Liver (tissue), 3 donors: ENCODE results near the gene CAMK2B.

Experiments
- FOXA1 ChIP-seq: IDR thresholded peaks from 2 replicates; pipeline ENCODE4 v1.6.1; 2016; ENCODE audit warnings: antibody characterized with exemption
- FOXA2 ChIP-seq: IDR thresholded peaks from 2 replicates; pipeline ENCODE4 v1.6.1; 2016; ENCODE audit warnings: antibody characterized with exemption
- GABPA ChIP-seq, 2 donors: IDR thresholded peaks in 1 of 2; conservative IDR thresholded peaks in 1 of 2; 2 replicates each; pipeline ENCODE4 v1.6.1; 2016; ENCODE audit warnings: antibody characterized with exemption in 2 of 2, mild to moderate bottlenecking in 1 of 2, moderate library complexity in 1 of 2
- JUND ChIP-seq, 2 donors: IDR thresholded peaks; 2 replicates each; pipeline ENCODE4 v1.6.1; 2016; ENCODE audit warnings: antibody characterized with exemption in 2 of 2
- SP1 ChIP-seq: IDR thresholded peaks from 2 replicates; pipeline ENCODE4 v1.6.1; 2018; ENCODE audit warnings: antibody characterized with exemption, mild to moderate bottlenecking
- TAF1 ChIP-seq: conservative IDR thresholded peaks from 2 replicates; pipeline ENCODE4 v1.6.1; 2016; ENCODE audit warnings: antibody characterized with exemption, mild to moderate bottlenecking
- YY1 ChIP-seq: IDR thresholded peaks from 2 replicates; pipeline ENCODE4 v1.6.1; 2016; ENCODE audit warnings: antibody characterized with exemption, mild to moderate bottlenecking
- TF ChIP-seq, protein P1 (sequence below): fragments of 150-350 bp; IDR thresholded peaks from 2 replicates; pipeline ENCODE4 v1.5.1; 2017; ENCODE audit warnings: improper control_type of control experiment, low read depth, low read length; ENCODE audit not compliant: missing input control
- TF ChIP-seq, protein P2 (sequence below): IDR thresholded peaks from 2 replicates; pipeline ENCODE4 v1.6.1; 2016; ENCODE audit warnings: antibody characterized with exemption
- TF ChIP-seq, protein P3 (sequence below): IDR thresholded peaks from 2 replicates; pipeline ENCODE4 v1.6.1; 2016; ENCODE audit warnings: antibody characterized with exemption, mild to moderate bottlenecking
- donor health status: healthy.
- donor health status: healthy.

DNA sequence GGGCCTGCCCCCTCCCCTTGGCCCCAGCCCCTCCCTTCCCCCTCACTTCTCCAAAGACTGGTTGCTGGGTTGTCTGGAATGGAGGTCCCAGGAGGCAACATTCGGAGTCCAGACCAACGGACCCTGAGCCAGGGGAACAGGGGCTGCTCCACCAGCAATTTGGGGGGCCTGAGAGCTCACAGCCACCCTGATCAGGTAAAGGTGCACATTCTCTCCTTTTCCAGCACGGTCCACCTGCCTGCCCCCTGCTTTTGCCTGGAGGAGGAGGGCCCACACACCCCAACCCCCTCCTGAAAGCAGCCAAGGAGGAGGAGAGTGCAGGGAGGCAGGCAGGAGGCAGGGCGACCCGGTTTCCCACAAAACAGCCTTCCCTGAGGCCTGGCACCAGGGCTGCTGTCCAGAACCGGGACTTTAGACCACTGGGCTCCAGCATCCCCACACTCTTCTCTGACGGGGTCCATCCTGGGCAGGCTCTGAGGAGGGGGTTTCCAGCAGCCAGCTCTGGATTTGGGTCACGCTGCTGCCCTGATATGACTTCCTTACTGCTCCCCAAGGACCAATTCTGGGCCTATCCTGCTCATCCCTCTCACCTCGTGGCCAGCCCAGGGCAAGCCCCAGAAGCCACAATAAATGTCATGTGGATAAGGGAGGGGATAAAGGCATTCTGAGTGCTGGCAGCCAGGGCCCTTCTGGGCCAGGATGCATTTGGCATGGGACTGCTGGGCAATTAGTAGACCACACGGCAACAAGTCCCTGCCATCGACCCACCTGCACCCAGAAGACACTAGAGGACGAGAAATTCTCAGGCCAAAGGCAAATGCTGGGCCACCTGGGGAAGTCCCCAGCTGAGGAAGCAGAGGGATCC lies 1.1 kb upstream of the CAMK2B start:
- TF ChIP-seq GABPA (IDR thresholded peaks at IDR 0.05 in 1 of 2, conservative IDR thresholded peaks at IDR 0.05 in 1 of 2), result no peak
- TF ChIP-seq, protein P1, sequence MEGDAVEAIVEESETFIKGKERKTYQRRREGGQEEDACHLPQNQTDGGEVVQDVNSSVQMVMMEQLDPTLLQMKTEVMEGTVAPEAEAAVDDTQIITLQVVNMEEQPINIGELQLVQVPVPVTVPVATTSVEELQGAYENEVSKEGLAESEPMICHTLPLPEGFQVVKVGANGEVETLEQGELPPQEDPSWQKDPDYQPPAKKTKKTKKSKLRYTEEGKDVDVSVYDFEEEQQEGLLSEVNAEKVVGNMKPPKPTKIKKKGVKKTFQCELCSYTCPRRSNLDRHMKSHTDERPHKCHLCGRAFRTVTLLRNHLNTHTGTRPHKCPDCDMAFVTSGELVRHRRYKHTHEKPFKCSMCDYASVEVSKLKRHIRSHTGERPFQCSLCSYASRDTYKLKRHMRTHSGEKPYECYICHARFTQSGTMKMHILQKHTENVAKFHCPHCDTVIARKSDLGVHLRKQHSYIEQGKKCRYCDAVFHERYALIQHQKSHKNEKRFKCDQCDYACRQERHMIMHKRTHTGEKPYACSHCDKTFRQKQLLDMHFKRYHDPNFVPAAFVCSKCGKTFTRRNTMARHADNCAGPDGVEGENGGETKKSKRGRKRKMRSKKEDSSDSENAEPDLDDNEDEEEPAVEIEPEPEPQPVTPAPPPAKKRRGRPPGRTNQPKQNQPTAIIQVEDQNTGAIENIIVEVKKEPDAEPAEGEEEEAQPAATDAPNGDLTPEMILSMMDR, result no peak
- TF ChIP-seq, protein P2, sequence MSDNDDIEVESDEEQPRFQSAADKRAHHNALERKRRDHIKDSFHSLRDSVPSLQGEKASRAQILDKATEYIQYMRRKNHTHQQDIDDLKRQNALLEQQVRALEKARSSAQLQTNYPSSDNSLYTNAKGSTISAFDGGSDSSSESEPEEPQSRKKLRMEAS, result no peak
- no peak for TF ChIP-seq SP1
- TF ChIP-seq, protein P3, sequence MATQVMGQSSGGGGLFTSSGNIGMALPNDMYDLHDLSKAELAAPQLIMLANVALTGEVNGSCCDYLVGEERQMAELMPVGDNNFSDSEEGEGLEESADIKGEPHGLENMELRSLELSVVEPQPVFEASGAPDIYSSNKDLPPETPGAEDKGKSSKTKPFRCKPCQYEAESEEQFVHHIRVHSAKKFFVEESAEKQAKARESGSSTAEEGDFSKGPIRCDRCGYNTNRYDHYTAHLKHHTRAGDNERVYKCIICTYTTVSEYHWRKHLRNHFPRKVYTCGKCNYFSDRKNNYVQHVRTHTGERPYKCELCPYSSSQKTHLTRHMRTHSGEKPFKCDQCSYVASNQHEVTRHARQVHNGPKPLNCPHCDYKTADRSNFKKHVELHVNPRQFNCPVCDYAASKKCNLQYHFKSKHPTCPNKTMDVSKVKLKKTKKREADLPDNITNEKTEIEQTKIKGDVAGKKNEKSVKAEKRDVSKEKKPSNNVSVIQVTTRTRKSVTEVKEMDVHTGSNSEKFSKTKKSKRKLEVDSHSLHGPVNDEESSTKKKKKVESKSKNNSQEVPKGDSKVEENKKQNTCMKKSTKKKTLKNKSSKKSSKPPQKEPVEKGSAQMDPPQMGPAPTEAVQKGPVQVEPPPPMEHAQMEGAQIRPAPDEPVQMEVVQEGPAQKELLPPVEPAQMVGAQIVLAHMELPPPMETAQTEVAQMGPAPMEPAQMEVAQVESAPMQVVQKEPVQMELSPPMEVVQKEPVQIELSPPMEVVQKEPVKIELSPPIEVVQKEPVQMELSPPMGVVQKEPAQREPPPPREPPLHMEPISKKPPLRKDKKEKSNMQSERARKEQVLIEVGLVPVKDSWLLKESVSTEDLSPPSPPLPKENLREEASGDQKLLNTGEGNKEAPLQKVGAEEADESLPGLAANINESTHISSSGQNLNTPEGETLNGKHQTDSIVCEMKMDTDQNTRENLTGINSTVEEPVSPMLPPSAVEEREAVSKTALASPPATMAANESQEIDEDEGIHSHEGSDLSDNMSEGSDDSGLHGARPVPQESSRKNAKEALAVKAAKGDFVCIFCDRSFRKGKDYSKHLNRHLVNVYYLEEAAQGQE, result no peak
- TF ChIP-seq FOXA1, result no peak
- TF ChIP-seq TAF1, result no peak
- no peak for TF ChIP-seq FOXA2
- TF ChIP-seq YY1, result no peak
- no peak for TF ChIP-seq JUND (IDR thresholded peaks at IDR 0.05)
